Activated T-helper 17 cell treated with anti-CD3 and anti-CD28 coated beads, Interleukin-2, amount 50 U/mL, for 72 hours (primary cell): ENCODE results near the gene PIEZO2. TPM values are rescaled to one million over a fixed set of nuclear protein-coding genes. Genes with fewer than 3 reads are reported as not detected.

ENCODE experiments used
- ATAC-seq: fragments of 150-1000 bp; cut with Tn5 transposase; replicated peaks from 2 replicates; pipeline ENCODE4 v1.10.0; 2021; ENCODE audit warnings: mild to moderate bottlenecking, moderate library complexity
- H3K27ac Mint-ChIP-seq: one replicate; pipeline ENCODE4 v1.8.0; 2022; ENCODE audit warnings: mixed read lengths
- H3K27me3 Mint-ChIP-seq: one replicate; pipeline ENCODE4 v1.8.0; 2022; ENCODE audit warnings: mixed read lengths
- H3K36me3 Mint-ChIP-seq: one replicate; pipeline ENCODE4 v1.8.0; 2022; ENCODE audit warnings: low read depth, mild to moderate bottlenecking, mixed read lengths
- H3K4me1 Mint-ChIP-seq: one replicate; pipeline ENCODE4 v1.8.0; 2022; ENCODE audit warnings: mixed read lengths
- H3K4me3 Mint-ChIP-seq: one replicate; pipeline ENCODE4 v1.8.0; 2022; ENCODE audit warnings: mild to moderate bottlenecking, mixed read lengths
- H3K9me3 Mint-ChIP-seq: one replicate; pipeline ENCODE4 v1.8.0; 2022; ENCODE audit warnings: mixed read lengths
- total RNA-seq, 2 donors: library from RNA; stranded (reverse); gene quantifications; one replicate each; pipeline ENCODE4 v1.2.3, GENCODE V29; 2022

The PIEZO2 gene
- total RNA-seq, 2 donors from 2014 or later: not detected

DNA sequence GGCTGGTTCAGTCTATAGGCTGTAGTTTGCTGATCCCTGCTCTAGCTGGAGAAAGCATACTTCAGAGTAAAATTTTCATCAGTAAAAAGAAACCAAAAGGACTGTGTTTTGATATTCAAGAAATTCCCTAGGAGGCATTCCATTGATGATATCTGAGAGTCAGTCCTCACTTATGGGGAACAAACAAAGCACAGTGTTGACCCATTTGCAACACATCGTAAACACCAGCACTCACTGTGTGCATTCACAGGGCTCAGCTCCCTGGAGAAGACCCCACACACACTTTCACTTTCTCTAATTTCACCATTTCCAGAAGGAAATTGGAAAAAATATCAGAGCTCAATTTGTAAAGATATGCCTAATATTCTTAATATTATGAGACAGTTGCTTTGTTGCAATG is 147.1 kb downstream of the PIEZO2 start:
- ATAC-seq: no peak
- Mint-ChIP-seq H3K27ac (no peak overlapping the region), H3K4me3 (no peak overlapping the region), H3K27me3 (no peaks in the 10 kb centered on the region), H3K36me3 (no peaks in the 10 kb centered on the region), H3K9me3 (no peaks in the 10 kb centered on the region), H3K4me1 (no peaks in the 10 kb centered on the region)

DNA sequence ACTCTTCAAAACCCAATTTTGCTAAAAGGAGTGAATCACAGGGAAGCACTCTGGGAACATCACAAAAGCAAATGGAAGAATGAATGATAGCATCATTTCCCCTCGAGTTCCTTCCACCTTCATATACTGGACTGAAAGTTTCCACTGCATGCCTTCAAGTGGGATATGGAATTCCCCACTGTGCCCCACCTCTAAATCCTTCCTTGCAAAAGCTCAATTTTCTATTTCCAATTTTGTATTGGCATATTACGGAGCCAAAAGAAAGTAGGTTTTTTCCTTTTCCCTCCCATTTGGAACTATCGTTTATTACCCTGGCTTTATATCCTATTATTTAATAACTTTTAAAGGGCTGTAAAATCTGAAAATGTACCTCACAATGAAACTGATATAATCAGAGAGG is 149.3 kb downstream of the PIEZO2 start:
- Mint-ChIP-seq H3K4me3 (no peak overlapping the region), H3K27me3 (peaks cover 7% of the 10 kb centered on the region), H3K27ac (no peak overlapping the region), H3K9me3 (peaks cover 4% of the 10 kb centered on the region), H3K36me3 (no peaks in the 10 kb centered on the region), H3K4me1 (no peaks in the 10 kb centered on the region)
- no peak for ATAC-seq

DNA sequence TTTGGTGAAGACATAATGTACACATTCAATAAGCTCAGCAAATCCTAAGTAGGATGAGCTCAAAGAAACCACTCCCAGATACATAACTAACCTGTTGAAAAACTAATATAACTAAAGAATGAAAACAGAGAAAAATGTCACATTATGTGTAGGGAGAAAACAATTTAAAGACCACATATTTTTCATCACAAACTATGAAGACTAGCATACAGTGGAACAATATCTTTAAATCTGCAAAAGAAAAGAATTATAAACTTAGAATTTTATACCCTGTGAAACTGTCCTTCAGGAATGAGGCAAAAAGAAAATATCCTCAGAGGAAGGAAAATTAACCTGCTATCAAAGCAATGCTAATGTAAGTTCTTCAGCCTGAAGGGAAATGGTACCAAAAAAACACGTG is 151.5 kb downstream of the PIEZO2 start:
- Mint-ChIP-seq H3K4me3 (no peak overlapping the region), H3K27ac (no peak overlapping the region), H3K36me3 (no peaks in the 10 kb centered on the region), H3K9me3 (peaks cover 8% of the 10 kb centered on the region), H3K4me1 (no peaks in the 10 kb centered on the region), H3K27me3 (peaks cover 11% of the 10 kb centered on the region)
- ATAC-seq: no peak

DNA sequence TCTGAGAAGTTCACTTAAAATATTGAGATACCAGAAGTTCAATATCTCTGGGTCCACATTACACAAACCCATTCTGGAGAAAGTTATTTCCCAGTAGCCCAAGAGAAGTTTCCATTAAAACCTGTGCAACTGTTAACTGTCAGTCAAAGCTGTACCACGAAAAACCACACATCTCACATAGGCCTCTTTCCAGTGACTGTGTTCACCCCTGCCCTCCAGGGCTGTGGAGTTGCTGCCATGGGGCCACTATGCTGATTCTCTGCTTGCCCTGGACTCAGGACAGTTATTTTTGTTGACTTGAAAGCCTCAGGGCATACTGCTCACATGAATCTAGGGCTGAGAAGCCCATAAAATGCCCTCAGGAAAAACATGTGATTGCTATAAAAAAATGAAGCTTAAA is 153.8 kb downstream of the PIEZO2 start:
- H3K36me3 Mint-ChIP-seq: no peaks in the 10 kb centered on the region

DNA sequence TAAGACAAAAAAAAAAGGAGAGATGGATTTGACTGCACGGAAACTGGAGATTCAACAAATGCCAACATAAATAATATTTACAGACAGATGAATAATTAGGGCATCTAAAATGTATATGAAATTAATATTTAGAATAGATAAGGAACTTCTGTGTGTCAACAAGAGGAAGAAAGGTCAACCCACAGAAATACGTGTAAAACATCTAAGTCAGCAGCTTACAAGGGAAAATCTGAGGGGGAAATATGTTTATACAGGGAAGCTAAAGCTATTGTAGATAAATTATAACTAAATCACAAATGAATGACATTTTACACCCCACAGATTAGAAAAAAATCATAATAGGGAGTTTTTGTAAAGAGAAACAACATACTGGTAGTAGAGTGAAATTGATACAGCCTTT is 159.9 kb downstream of the PIEZO2 start:
- H3K27me3 Mint-ChIP-seq: peaks cover 4% of the 10 kb centered on the region
- no peaks in the 10 kb centered on the region for H3K4me1 Mint-ChIP-seq
- no peak for ATAC-seq
- H3K4me3 Mint-ChIP-seq: no peak overlapping the region
- no peaks in the 10 kb centered on the region for H3K36me3 Mint-ChIP-seq
- H3K27ac Mint-ChIP-seq: no peak overlapping the region
- peaks cover 20% of the 10 kb centered on the region for H3K9me3 Mint-ChIP-seq

More for the DNA sequence above, 153.8 kb downstream of the PIEZO2 start:
- no peaks in the 10 kb centered on the region for H3K4me1 Mint-ChIP-seq
- no peak overlapping the region for H3K27ac Mint-ChIP-seq
- H3K4me3 Mint-ChIP-seq: no peak overlapping the region
- peaks cover 8% of the 10 kb centered on the region for H3K9me3 Mint-ChIP-seq
- H3K27me3 Mint-ChIP-seq: peaks cover 11% of the 10 kb centered on the region
- ATAC-seq: no peak

DNA sequence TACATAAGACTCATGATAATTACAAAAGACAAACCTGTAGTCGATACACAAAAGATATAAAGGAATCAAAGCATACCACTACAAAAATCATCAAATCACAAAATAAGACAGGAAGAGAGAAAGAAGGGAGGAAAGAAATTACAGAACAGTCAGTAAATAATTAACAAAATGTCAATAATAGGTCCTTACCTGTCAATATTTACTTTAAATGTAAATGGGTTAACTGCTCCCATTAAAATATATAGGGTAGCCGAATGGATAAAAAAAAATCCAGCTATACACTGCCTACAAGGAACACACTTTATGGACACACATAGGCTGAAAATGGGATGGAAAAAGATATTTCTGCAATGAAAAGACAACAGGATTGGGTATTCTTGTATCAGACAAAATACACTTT is 163.7 kb downstream of the PIEZO2 start:
- H3K9me3 Mint-ChIP-seq: peaks cover 18% of the 10 kb centered on the region
- H3K4me1 Mint-ChIP-seq: no peaks in the 10 kb centered on the region
- no peaks in the 10 kb centered on the region for H3K27me3 Mint-ChIP-seq
- ATAC-seq: no peak
- H3K36me3 Mint-ChIP-seq: no peaks in the 10 kb centered on the region
- H3K27ac Mint-ChIP-seq: no peak overlapping the region
- H3K4me3 Mint-ChIP-seq: no peak overlapping the region

DNA sequence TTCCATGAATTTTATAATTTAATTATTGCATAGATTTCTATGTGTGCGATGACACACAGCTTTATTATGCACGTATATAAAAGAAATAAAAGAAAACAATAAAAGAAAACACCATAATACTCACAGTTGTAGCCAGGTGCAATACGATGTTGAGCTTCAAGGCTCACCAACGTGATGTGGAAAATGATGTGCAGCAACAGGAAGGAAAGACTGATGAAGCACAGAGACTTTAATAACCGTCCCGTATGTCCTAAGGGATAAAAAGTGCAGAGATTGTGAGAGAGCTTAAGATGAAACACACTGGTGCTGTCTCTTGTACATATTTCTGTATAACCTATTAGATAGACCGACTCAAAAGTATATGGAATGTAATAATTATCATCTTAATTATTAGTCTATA is 170.0 kb downstream of the PIEZO2 start:
- H3K4me3 Mint-ChIP-seq: no peak overlapping the region
- H3K4me1 Mint-ChIP-seq: no peaks in the 10 kb centered on the region
- no peaks in the 10 kb centered on the region for H3K36me3 Mint-ChIP-seq
- H3K27ac Mint-ChIP-seq: no peak overlapping the region
- H3K27me3 Mint-ChIP-seq: no peaks in the 10 kb centered on the region
- ATAC-seq: no peak
- H3K9me3 Mint-ChIP-seq: peaks cover 2% of the 10 kb centered on the region

DNA sequence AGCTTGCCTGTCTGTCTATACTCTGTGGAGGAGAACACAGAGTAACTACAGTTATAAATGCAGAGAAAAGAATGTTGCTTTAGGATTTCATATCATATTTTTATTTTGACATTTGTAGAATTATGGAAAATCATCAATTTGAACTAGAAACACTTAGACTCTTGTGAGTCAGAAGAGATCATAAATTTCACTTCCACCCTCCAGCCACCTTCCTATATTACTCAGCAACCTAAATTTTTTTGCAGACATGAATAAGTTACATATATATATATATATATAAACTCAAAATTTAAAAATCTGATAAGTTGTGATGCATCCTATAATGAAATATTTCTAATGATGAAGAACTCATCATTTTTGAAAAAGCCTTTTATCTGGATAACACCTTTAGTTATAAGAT is 172.3 kb downstream of the PIEZO2 start:
- Mint-ChIP-seq H3K4me1 (no peaks in the 10 kb centered on the region), H3K27ac (no peak overlapping the region), H3K36me3 (no peaks in the 10 kb centered on the region), H3K4me3 (no peak overlapping the region), H3K27me3 (no peaks in the 10 kb centered on the region), H3K9me3 (peaks cover 3% of the 10 kb centered on the region)
- ATAC-seq: no peak

DNA sequence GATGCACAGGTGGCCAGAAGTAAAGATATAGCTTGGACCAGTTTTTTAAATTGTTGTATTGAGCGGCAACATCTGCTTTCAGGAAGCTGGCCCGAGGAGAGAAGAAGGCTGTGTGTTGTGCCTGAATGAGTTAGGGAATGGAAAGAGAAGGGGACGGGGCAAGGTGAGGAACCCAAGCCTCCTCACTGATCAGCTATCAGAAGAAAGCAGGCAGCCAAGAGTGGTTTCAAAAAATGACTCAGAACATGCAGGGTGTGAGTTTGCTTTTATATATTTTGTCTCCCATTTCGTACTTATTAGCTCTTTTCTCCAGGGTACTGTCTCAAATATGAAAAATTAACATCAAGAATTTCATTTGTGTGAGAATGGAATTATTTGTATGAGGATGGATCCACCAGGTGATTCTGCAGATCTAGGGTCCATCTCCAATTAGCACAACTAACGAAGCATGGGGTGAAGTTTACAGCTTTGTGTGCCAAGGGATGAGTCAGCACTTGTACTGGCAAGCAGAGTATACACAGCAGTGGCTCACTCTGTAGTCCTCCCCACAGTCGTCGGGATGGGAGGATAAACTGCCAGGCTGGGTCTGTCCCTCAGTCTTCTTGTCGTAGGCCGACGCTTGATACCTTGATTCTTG is 175.7 kb downstream of the PIEZO2 start:
- Mint-ChIP-seq H3K4me1 (no peaks in the 10 kb centered on the region), H3K9me3 (peaks cover 3% of the 10 kb centered on the region), H3K4me3 (no peak overlapping the region), H3K27me3 (no peaks in the 10 kb centered on the region), H3K36me3 (no peaks in the 10 kb centered on the region), H3K27ac (no peak overlapping the region)
- no peak for ATAC-seq

DNA sequence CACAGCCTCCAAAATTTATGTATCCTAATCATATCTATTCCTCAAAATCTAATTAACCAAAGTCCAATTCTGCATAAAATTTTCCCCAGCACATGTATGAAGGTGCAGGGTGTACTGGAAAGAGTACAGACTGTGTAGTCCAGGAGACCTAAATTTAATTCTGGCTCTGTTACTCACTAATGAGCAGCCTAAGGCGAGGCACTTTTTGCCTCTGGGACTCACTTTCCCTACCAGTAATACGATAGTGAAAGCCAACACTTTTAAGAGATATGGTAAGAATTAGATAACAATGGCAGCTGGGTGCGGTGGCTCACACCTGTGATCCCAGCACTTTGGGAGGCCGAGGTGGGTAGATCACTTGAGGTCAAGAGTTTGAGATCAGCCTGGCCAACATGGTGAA is 177.7 kb downstream of the PIEZO2 start:
- H3K27me3 Mint-ChIP-seq: no peaks in the 10 kb centered on the region
- no peak for ATAC-seq
- no peak overlapping the region for H3K27ac Mint-ChIP-seq
- no peaks in the 10 kb centered on the region for H3K36me3 Mint-ChIP-seq
- H3K9me3 Mint-ChIP-seq: peaks cover 3% of the 10 kb centered on the region
- no peaks in the 10 kb centered on the region for H3K4me1 Mint-ChIP-seq
- no peak overlapping the region for H3K4me3 Mint-ChIP-seq

DNA sequence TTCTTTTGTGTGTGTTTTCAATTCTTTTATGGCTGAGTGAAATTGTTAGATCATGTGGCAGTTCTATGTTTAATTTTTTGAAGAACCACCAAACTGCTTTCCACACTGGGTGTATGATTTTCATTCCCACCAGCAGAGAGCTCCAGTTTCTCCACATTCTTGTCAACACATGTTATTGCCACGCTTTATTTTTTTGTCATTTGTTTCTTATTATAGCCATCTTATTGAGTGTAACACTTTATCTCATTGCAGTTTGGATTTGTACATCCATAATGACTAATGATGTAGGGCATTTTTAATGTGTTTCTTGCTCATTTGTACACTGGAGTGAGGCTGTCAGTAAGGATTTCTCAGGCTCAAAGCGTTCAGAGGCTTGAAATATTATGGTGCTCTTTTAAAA is 184.2 kb downstream of the PIEZO2 start:
- no peak for ATAC-seq

DNA sequence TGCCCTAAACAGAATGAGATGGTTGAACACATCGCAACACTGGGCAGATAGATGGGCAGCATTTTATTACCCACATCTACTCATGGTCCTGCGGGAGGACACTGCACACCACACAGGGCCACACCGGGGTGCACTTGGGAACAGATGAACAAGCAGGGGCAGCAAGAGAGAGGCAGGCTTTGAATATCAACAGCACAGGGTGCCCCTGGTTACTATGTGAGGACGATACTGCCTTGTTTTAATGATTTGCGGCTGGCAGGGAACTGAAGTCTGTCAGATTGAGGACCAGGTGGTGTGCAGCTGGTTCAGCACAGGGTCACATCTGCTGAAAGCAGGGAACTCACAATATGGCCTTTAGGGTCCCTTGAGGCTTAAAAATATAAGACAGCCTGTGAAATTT is 195.7 kb downstream of the PIEZO2 start:
- Mint-ChIP-seq H3K4me3 (no peak overlapping the region), H3K4me1 (no peaks in the 10 kb centered on the region), H3K27ac (no peak overlapping the region), H3K36me3 (no peaks in the 10 kb centered on the region), H3K9me3 (no peaks in the 10 kb centered on the region), H3K27me3 (peaks cover 8% of the 10 kb centered on the region)
- ATAC-seq: no peak

More for the DNA sequence above, 184.2 kb downstream of the PIEZO2 start:
- Mint-ChIP-seq H3K4me3 (no peak overlapping the region), H3K27me3 (no peaks in the 10 kb centered on the region), H3K36me3 (no peaks in the 10 kb centered on the region), H3K9me3 (no peaks in the 10 kb centered on the region), H3K27ac (no peak overlapping the region), H3K4me1 (no peaks in the 10 kb centered on the region)

DNA sequence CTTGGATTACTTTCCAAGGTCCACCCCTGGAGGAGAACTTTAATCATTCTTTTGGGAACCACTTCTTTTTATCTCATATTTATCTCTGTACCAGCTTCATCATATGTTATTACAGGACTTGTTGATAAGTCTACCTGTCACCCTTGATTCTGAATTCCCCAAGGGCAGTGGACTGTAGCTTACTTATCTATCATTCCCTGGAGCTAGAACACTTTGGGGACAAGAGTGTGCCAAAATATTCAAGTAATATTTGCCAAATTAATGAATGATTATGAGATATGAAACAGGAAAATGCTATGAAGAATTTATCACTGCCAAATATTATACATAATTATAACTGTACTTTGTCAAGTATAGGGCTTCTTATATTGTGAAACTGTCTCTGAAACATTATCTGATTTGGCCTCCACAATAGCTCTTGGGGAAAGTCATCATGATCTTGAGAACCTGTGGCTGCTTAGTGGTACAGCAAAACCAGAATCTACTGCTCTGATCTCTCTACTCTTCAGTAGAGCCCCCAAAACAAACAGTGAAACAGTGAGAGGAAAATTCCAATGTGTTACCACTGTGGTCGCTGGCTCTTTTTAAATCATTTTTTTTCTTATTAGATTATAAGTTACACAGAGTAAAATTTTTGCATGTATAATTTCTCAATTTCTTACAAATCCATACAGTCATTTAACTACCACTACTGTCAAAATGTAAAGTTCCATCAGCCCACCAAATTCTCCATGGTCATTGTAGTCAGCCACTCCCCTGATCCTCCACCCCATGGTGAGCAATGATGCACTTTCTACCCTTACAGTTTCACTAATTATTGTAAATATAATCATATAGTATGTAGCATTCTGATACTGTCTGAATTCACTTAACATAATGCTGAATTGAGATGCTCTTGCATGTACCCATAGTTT is 197.5 kb downstream of the PIEZO2 start:
- ATAC-seq: no peak
- Mint-ChIP-seq H3K27ac (no peak overlapping the region), H3K27me3 (peaks cover 8% of the 10 kb centered on the region), H3K4me1 (no peaks in the 10 kb centered on the region), H3K4me3 (no peak overlapping the region), H3K36me3 (no peaks in the 10 kb centered on the region), H3K9me3 (no peaks in the 10 kb centered on the region)

DNA sequence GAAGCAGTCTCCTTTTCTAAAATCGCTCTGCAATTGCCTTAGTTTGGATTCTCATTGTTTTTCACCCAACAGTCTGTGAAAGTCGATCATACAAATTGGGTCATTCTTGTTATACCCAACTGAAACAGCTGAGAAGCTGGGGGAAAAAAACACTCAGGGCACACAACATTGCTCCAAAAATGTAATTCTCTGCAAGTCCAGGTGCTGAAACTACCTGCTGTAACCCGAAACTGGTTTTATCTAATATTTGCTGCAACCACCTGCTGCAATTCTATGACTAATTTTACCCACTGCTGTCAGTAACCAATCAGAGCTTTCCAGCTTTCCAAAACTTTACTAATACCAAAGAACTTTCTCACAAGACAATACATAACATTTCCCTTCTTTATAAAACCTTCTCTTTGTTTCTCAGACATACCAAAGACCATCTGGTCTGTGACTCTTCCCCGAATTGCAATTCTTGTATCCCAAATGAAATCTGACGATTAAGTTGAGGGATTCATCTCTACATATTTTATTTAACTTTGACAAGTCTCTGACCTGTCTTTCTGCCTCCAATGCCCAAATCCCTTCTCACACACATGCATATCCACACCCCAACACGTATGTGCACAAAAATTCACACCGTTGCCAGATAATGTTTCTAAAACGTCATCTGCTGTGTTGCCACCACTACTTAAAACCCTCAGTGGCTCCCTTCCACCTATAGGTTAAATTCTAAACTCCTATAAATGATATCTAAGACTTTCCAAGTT is 198.3 kb downstream of the PIEZO2 start:
- Mint-ChIP-seq H3K4me1 (no peaks in the 10 kb centered on the region), H3K27ac (no peak overlapping the region), H3K36me3 (no peaks in the 10 kb centered on the region), H3K27me3 (peaks cover 8% of the 10 kb centered on the region), H3K4me3 (no peak overlapping the region), H3K9me3 (peaks cover 2% of the 10 kb centered on the region)
- ATAC-seq: no peak
